ENCODE results near the gene RBMX. TPM values are rescaled to one million over a fixed set of nuclear protein-coding genes. Genes with fewer than 3 reads are reported as not detected.
"Not testable (repeated sequence)": the region's sequence is repeated elsewhere in the genome, so short reads cannot be mapped to it uniquely, and the experiment has no call there.

The RBMX gene
- total and polyA plus RNA-seq, 5 experiments from 2014 or later, result 160 to 285 (median 207) TPM

DNA sequence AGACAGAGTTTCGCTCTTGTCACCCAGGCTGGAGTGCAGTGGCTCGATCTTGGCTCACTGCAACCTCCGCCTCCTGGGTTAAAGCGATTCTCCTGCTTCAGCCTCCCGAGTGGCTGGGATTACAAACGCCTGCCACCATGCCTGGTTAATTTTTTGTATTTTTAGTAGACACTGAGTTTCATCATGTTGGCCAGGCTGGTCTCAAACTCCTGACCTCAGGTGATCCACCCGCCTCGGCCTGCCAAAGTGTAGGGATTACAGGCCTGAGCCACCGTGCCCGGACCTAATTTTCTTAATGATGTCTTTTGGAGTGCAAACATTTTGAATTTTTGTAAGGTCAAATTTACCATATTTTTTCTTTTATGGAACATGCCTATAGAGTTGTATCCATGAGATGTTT is 19.5 kb upstream of the RBMX start:
- not testable (repeated sequence) for H3K9me3 Mint-ChIP-seq, ATAC-seq, H3K4me3 Mint-ChIP-seq, H3K36me3 Mint-ChIP-seq, H3K4me1 Mint-ChIP-seq, H3K27ac Mint-ChIP-seq, DNase-seq, H3K27me3 Mint-ChIP-seq
- POLR2A ChIA-PET, result interaction anchor here (0.6 to 0.7 kb wide), 2 partner anchors 19 to 119 kb away, joined by 3 to 4 read pairs; partner anchors contain the start of gene RBMX

DNA sequence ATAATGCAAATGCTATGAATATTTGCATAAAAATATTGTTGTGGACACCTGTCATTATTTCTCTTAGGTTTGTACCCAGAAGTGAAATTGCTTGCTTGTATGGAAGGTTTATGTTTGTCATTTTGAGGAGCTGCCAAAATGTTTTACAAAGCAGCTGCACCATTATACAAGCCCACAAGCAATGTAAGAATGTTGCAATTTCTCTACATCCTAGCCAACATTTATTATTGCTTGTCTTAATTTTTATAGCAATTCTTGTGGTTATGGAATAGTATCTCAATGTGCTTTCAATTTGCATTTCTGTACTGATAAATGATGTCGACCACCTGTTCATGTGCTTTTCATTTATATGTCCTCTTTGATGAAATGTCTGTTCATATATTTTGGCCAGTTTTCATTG is 18.7 kb upstream of the RBMX start:
- Mint-ChIP-seq H3K9me3 (no peaks in the 10 kb centered on the region), H3K27me3 (no peaks in the 10 kb centered on the region), H3K4me3 (no peak overlapping the region), H3K27ac (no peak overlapping the region), H3K4me1 (peaks cover 0 to 2% (median 0%) of the 10 kb centered on the region in 4 donors), H3K36me3 (no peaks in the 10 kb centered on the region)
- ATAC-seq (no peak), DNase-seq (no peak)
- POLR2A ChIA-PET, result no interaction called here

DNA sequence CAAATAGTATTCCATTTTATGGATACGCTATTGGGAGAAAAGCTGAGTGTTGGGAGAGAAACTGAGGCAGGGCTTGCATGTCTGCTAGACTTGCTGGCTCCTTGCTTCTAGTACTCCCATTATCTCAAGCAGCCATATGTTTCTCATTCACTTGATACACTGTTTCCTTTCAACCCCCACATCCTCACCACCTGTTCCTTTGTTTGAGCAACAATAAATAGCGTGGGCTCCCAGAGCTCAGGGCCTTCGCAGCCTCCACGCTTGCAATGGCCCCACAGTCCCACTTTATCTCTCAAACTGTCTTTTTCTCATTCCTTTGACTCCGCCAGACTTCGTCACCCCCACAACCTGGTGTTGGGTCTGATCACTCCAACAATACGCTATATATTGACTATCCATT is 18.2 kb upstream of the RBMX start:
- ATAC-seq, H3K27me3 Mint-ChIP-seq, H3K4me3 Mint-ChIP-seq, H3K9me3 Mint-ChIP-seq, H3K27ac Mint-ChIP-seq, H3K4me1 Mint-ChIP-seq, H3K36me3 Mint-ChIP-seq, DNase-seq: not testable (repeated sequence)
- POLR2A ChIA-PET, result interaction anchor here (0.7 kb wide), 1 partner anchor 18 kb away, joined by 4 read pairs; the partner anchor contains the start of gene RBMX

DNA sequence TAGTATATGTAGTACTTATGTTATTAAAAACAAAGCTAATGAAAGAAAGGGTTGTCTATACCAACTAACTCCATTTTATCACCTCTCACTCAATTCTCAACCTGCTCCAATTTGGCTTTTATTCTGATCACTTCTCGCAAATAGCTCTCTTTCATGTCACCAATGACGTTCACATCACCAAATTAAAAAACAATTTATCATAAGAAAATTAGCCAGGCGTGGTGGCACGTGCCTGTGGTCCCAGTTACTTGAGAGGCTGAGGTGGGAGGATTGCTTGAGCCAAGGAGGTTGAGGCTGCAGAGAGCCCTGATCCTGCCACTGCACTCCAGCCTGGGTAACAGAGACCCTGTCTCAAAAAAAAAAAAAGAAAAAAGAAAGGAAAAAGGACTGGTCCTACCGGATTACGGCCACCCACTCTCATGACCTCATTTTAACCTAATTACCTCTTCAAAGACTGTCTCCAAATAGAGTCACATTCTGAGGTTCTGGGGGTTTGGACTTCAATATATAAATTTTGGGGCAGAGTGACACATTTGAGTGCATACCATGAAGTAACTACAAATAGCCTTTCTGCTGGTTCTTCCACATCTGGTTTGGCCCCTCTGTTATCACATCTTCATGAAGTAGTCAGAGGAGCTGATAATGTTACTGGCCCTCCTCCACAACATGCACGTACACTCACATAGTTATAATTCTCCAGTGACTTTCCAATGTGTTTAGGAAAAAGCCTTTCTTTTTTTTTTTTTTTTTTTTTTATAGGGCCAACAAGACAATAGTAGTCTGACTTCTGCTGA is 15.8 kb upstream of the RBMX start:
- POLR2A ChIA-PET, result no interaction called here
- Mint-ChIP-seq H3K27me3 (no peaks in the 10 kb centered on the region), H3K27ac (no peak overlapping the region), H3K4me1 (peaks cover 0 to 2% (median 0%) of the 10 kb centered on the region in 4 donors), H3K36me3 (no peaks in the 10 kb centered on the region), H3K9me3 (no peaks in the 10 kb centered on the region), H3K4me3 (no peak overlapping the region)
- DNase-seq (no peak), ATAC-seq (no peak)

- no peaks in the 10 kb centered on the region for H3K4me1 Mint-ChIP-seq
- ATAC-seq (no peak), DNase-seq (no peak)
- H3K4me3 Mint-ChIP-seq, result no peak overlapping the region
- H3K27ac Mint-ChIP-seq, result no peak overlapping the region
- no peaks in the 10 kb centered on the region for H3K27me3 Mint-ChIP-seq
- no peaks in the 10 kb centered on the region for H3K9me3 Mint-ChIP-seq
- POLR2A ChIA-PET, result interaction anchor here (3.3 kb wide), 1 partner anchor 12 kb away, joined by 10 read pairs; the partner anchor contains the start of gene RBMX
- no peaks in the 10 kb centered on the region for H3K36me3 Mint-ChIP-seq
These were observed 11.9 kb upstream of the RBMX start for GRCh38 chrX:136892412-136892811.

- ATAC-seq, H3K36me3 Mint-ChIP-seq, H3K4me1 Mint-ChIP-seq, H3K27me3 Mint-ChIP-seq, DNase-seq, H3K27ac Mint-ChIP-seq, H3K9me3 Mint-ChIP-seq, H3K4me3 Mint-ChIP-seq, POLR2A ChIA-PET: not testable (repeated sequence)
These were observed 10.1 kb upstream of the RBMX start for GRCh38 chrX:136890596-136890995.

- DNase-seq (no peak), ATAC-seq (no peak)
- Mint-ChIP-seq H3K4me1 (peaks cover 0 to 6% (median 5%) of the 10 kb centered on the region in 4 donors), H3K36me3 (no peaks in the 10 kb centered on the region), H3K4me3 (no peak overlapping the region), H3K27me3 (no peaks in the 10 kb centered on the region), H3K27ac (no peak overlapping the region), H3K9me3 (no peaks in the 10 kb centered on the region)
- POLR2A ChIA-PET, result interaction anchor here (0.7 kb wide), 1 partner anchor 33 kb away, joined by 4 read pairs; no protein-coding TSS in a partner anchor
These were observed 8.7 kb upstream of the RBMX start for GRCh38 chrX:136889269-136889668.

- no peaks in the 10 kb centered on the region for H3K27me3 Mint-ChIP-seq
- H3K4me1 Mint-ChIP-seq, result peaks cover 0 to 32% (median 10%) of the 10 kb centered on the region in 4 donors
- peak overlapping the region; percentile 87 to 99 (median 96) for H3K4me3 Mint-ChIP-seq
- peaks cover 9 to 38% (median 14%) of the 10 kb centered on the region in 3 donors for H3K36me3 Mint-ChIP-seq
- H3K27ac Mint-ChIP-seq, result peak overlapping the region; percentile 98 to 99 (median 99)
- ATAC-seq, result peak; percentile 33 to 41
- peak in 9 of 10 donors; percentile 12 to 68 (median 45) for DNase-seq
- POLR2A ChIA-PET, result interaction anchor here (0.8 to 2.6 kb wide), 18 partner anchors 9 to 906 kb away, joined by 3 to 38 read pairs (median 4); partner anchors contain the start of genes ARHGEF6 and MMGT1
- H3K9me3 Mint-ChIP-seq, result no peaks in the 10 kb centered on the region
These were observed 498 bp downstream of the RBMX start for GRCh38 chrX:136880003-136880451.

DNA sequence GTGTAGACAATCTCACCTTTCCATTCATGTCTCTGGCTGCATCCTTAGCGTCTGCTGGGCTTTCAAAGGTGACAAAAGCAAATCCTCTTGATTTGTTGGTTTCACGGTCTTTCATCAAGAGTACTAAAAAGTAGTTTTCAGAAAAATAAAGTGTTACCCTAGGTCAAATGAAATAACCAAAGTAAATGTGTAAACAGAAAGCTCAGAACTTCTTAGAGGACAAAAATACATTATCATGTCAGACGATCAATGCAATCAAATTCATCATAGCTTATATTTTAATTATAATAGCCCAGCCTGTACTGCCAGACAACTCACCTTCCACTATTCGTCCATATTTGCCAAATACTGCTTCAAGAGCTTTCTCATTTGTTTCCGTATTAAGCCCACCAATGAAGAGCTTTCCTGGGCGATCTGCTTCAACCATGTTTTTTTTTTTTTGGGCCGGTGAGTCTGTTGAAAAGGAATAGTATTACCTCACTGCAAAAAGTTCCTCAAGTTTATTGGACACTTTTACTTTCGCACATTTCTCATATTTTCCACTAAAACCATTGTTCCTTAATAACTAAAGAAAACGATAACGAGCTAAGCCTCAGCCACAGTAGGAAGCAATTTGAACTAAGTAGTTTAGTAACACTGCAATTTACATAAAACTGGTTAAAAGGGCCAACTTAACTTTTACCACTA is 1.4 kb downstream of the RBMX start:
- H3K27me3 Mint-ChIP-seq, result no peaks in the 10 kb centered on the region
- H3K4me3 Mint-ChIP-seq, result peak overlapping the region; percentile 87 to 99 (median 96)
- POLR2A ChIA-PET, result interaction anchor here (0.6 to 2.6 kb wide), 11 partner anchors 8 to 894 kb away, joined by 3 to 38 read pairs (median 5); partner anchors contain the start of genes ARHGEF6 and SLC9A6
- no peaks in the 10 kb centered on the region for H3K9me3 Mint-ChIP-seq
- peak in 3 of 10 donors; percentile 38 to 47 (median 46) for DNase-seq
- peaks cover 0 to 33% (median 11%) of the 10 kb centered on the region in 4 donors for H3K4me1 Mint-ChIP-seq
- H3K27ac Mint-ChIP-seq, result peak overlapping the region; percentile 98 to 99 (median 99)
- H3K36me3 Mint-ChIP-seq, result peaks cover 11 to 47% (median 14%) of the 10 kb centered on the region in 3 donors
- ATAC-seq, result peak; percentile 13 to 28

DNA sequence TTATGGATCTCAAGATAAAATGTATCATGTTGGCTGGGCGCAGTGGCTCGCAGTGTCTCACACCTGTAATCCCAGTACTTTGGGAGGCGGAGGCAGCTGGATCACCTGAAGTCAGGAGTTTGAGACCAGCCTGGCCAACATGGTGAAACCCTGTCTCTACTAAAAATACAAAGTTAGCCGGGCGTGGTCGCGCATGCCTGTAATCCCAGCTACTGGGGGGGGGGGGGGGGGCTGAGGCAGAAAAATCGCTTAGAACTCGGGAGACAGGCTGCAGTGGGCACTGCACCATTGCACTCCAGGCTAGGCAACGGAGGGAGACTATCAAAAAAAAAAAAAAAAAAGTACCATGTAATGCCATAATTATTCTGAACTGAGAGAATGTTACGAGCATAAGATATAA is 2.1 kb downstream of the RBMX start:
- peak overlapping the region in 5 of 10 donors; percentile 35 to 99 (median 62) for H3K27ac Mint-ChIP-seq
- POLR2A ChIA-PET, result interaction anchor here (0.7 to 2.6 kb wide), 7 partner anchors 8 to 382 kb away, joined by 3 to 38 read pairs (median 5); partner anchors contain the start of gene ARHGEF6
- ATAC-seq (no peak), DNase-seq (no peak)
- H3K9me3 Mint-ChIP-seq, result no peaks in the 10 kb centered on the region
- peaks cover 14 to 54% (median 14%) of the 10 kb centered on the region in 3 donors for H3K36me3 Mint-ChIP-seq
- H3K27me3 Mint-ChIP-seq, result no peaks in the 10 kb centered on the region
- peak overlapping the region; percentile 87 to 99 (median 96) for H3K4me3 Mint-ChIP-seq
- peaks cover 0 to 37% (median 13%) of the 10 kb centered on the region in 4 donors for H3K4me1 Mint-ChIP-seq

DNA sequence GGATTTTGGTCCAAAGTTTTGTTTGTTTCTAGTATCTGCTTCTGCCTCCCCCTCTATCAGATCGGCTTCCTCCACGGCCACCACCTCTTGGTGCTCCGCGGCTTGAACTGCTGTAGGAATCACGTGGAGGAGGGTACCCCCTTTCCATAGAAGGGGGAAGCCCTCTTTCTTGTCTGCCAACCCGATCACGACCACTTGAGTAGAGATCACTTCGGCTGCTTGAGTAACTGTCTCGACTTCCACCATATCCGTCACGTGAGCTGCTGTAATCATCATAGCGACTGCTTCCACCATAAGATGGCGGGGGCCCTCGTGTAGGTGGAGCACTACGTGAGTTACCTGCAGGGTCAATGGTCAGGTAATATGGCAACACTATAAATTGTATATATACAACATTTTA is 6.4 kb downstream of the RBMX start:
- Mint-ChIP-seq H3K36me3 (peaks cover 4 to 90% (median 27%) of the 10 kb centered on the region in 3 donors), H3K27ac (peak overlapping the region in 2 of 10 donors; percentile 29 to 37), H3K4me3 (peak overlapping the region in 2 of 10 donors; percentile 5 to 25), H3K4me1 (peaks cover 6 to 51% (median 22%) of the 10 kb centered on the region in 4 donors)
- H3K27me3 Mint-ChIP-seq, POLR2A ChIA-PET, ATAC-seq, H3K9me3 Mint-ChIP-seq, DNase-seq: not testable (repeated sequence)

- H3K27ac Mint-ChIP-seq, POLR2A ChIA-PET, H3K4me3 Mint-ChIP-seq, DNase-seq, H3K9me3 Mint-ChIP-seq, ATAC-seq, H3K27me3 Mint-ChIP-seq: not testable (repeated sequence)
- peaks cover 7 to 48% (median 22%) of the 10 kb centered on the region in 4 donors for H3K4me1 Mint-ChIP-seq
- peaks cover 0 to 90% (median 25%) of the 10 kb centered on the region in 3 donors for H3K36me3 Mint-ChIP-seq
These were observed 7.3 kb downstream of the RBMX start for GRCh38 chrX:136873210-136873609.

All from naive thymus-derived CD8-positive, alpha-beta T cell (primary cell).